Measurements from ENCODE around the gene ADAMTS12.

ADAMTS12 gene

GRCh38 chr5:33766023-33766422 is 125.8 kb downstream of the ADAMTS12 start:
- in situ Hi-C loops (cut with HindIII; ENCODE audit: low sequenced_read_pairs) = no loop called here
- no peak overlapping the region for H3K4me3 ChIP-seq (ENCODE audit: low read depth, low read length)
- no peak for DNase-seq (ENCODE audit: low read depth)
- TF ChIP-seq CTCF (IDR thresholded peaks at IDR 0.05; ENCODE audit: low read depth, low read length, missing control alignments) = no peak

DNA sequence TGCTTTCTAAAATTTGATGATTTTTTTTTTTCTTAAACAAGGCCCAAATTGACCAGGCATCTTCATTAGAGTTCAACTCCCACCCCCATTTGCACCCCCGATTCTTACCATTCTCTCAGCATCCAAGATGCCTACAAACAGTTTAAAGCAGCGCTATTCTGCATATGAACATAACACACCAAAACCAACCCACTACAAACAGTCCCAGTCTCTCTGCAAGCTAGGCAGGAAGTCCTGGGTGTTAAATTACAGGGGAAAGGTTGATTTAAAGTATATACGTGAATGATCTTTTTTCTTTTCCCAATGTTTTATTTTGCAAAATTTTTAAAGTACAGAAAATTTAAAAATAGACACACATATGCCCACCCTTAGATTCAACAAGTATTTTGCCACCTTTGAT is 127.0 kb downstream of the ADAMTS12 start:
- no peak overlapping the region for H3K4me3 ChIP-seq (ENCODE audit: low read depth, low read length)
- no peak for TF ChIP-seq CTCF (IDR thresholded peaks at IDR 0.05; ENCODE audit: low read depth, low read length, missing control alignments)
- in situ Hi-C loops (cut with HindIII; ENCODE audit: low sequenced_read_pairs) = no loop called here
- DNase-seq (ENCODE audit: low read depth) = no peak

- no peak overlapping the region for H3K4me3 ChIP-seq (ENCODE audit: low read depth, low read length)
- DNase-seq (ENCODE audit: low read depth) = no peak
- in situ Hi-C loops (cut with HindIII; ENCODE audit: low sequenced_read_pairs) = no loop called here
- no peak for TF ChIP-seq CTCF (IDR thresholded peaks at IDR 0.05; ENCODE audit: low read depth, low read length, missing control alignments)
These were observed 128.4 kb downstream of the ADAMTS12 start for GRCh38 chr5:33763435-33763834.

- no peak for DNase-seq (ENCODE audit: low read depth)
- in situ Hi-C loops (cut with HindIII; ENCODE audit: low sequenced_read_pairs) = no loop called here
- TF ChIP-seq CTCF (IDR thresholded peaks at IDR 0.05; ENCODE audit: low read depth, low read length, missing control alignments) = no peak
- no peak overlapping the region for H3K4me3 ChIP-seq (ENCODE audit: low read depth, low read length)
These were observed 128.9 kb downstream of the ADAMTS12 start for GRCh38 chr5:33762859-33763258.

- in situ Hi-C loops (cut with HindIII; ENCODE audit: low sequenced_read_pairs) = no loop called here
- DNase-seq (ENCODE audit: low read depth) = peak; percentile 16
- no peak overlapping the region for H3K4me3 ChIP-seq (ENCODE audit: low read depth, low read length)
- TF ChIP-seq CTCF (IDR thresholded peaks at IDR 0.05; ENCODE audit: low read depth, low read length, missing control alignments) = no peak
These were observed 130.7 kb downstream of the ADAMTS12 start for GRCh38 chr5:33761139-33761538.

DNA sequence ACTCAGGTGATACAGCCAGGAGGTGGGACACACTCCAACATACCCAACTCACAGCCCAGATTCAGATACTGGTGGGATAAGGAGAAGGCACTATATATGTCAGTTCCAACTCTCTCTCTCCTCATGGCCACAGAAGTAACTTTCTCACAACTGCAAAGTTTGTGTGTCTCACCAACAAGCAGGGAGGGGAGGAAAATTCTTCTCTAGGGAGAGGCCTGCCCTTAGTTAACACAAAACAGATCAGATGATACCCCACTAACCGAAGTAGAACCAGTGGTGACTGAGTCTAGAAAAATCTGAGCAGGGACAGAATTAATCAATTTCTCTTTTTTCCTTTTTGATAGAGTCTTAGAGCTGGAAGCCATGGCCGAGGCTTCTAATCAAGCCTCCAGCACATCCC is 133.1 kb downstream of the ADAMTS12 start:
- TF ChIP-seq CTCF (IDR thresholded peaks at IDR 0.05; ENCODE audit: low read depth, low read length, missing control alignments) = no peak
- no peak for DNase-seq (ENCODE audit: low read depth)
- in situ Hi-C loops (cut with HindIII; ENCODE audit: low sequenced_read_pairs) = no loop called here
- no peak overlapping the region for H3K4me3 ChIP-seq (ENCODE audit: low read depth, low read length)

DNA sequence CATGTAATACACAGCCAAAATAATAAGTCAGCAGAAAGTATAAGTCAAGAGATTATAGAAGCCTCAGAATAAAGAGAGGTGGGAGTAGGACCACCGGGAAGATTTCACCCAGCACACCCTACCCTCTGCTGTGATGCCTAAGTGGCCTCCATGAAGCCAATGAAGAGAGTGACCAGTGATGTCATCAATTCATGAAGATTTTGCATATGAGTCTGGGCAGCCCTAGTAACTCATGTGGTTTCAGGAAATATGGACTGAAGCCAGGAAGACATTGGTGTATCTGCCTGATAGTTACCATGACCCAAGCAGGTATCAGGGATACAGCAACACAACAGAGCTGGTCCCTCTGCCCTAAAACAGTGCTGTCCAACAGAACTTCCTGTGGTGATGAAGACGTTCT is 135.3 kb downstream of the ADAMTS12 start:
- H3K4me3 ChIP-seq (ENCODE audit: low read depth, low read length) = no peak overlapping the region
- in situ Hi-C loops (cut with HindIII; ENCODE audit: low sequenced_read_pairs) = no loop called here
- TF ChIP-seq CTCF (IDR thresholded peaks at IDR 0.05; ENCODE audit: low read depth, low read length, missing control alignments) = no peak
- no peak for DNase-seq (ENCODE audit: low read depth)

Measured in astrocyte of the cerebellum (primary cell).